Keratinocyte (primary cell): ENCODE data around the gene FAM118B. TPM values are rescaled to one million over a fixed set of nuclear protein-coding genes. Genes with fewer than 3 reads are reported as not detected.

Experiments
- DNase-seq: peaks from one replicate; pipeline ENCODE4 v3.0.0-alpha.2; 2011; ENCODE audit warnings: low read depth, missing footprints, low spot score
- FAIRE-seq: peaks from 2 replicates; lab custom pipeline; 2011; peaks lifted over from hg19 to GRCh38; lab: Jason Lieb, UNC
- H2AFZ ChIP-seq: 2 replicates; pipeline ENCODE4 v1.6.0; 2012; ENCODE audit warnings: low read length, control low read depth, inconsistent platforms; ENCODE audit not compliant: control insufficient read depth
- H3K27ac ChIP-seq: 2 replicates; pipeline ENCODE4 v1.5.1; 2011; ENCODE audit warnings: low read length; ENCODE audit not compliant: control insufficient read depth, insufficient read depth
- H3K27me3 ChIP-seq: 3 replicates; pipeline ENCODE4 v1.6.0; 2011; ENCODE audit warnings: low read length; ENCODE audit not compliant: control insufficient read depth, insufficient read depth; ENCODE audit errors: extremely low read depth
- H3K36me3 ChIP-seq, 2 experiments: 2 replicates in 1 of 2; 3 replicates in 1 of 2; pipeline ENCODE4 v1.5.1; 2011; ENCODE audit warnings: low read length in 2 of 2, mild to moderate bottlenecking in 1 of 2; ENCODE audit not compliant: control insufficient read depth in 2 of 2, insufficient read depth in 2 of 2; ENCODE audit errors: extremely low read depth in 1 of 2
- H3K4me1 ChIP-seq: 3 replicates; pipeline ENCODE4 v1.5.1; 2011; ENCODE audit warnings: low read length; ENCODE audit not compliant: control insufficient read depth, insufficient read depth; ENCODE audit errors: extremely low read depth
- H3K4me2 ChIP-seq: 3 replicates; pipeline ENCODE4 v1.6.0; 2011; ENCODE audit warnings: low read depth, low read length; ENCODE audit not compliant: control insufficient read depth, insufficient read depth; ENCODE audit errors: extremely low read depth
- H3K4me3 ChIP-seq, 3 experiments: fragments of 200-600 bp in 1 of 3; sonication (generic) in 1 of 3; 2 replicates in 2 of 3; 3 replicates in 1 of 3; pipeline ENCODE4 v1.5.1; 2011 to 2016; ENCODE audit warnings: low read length in 3 of 3, mild to moderate bottlenecking in 3 of 3, control low read depth in 2 of 3, inconsistent platforms in 1 of 3, low read depth in 1 of 3, mixed read lengths in 1 of 3, mixed run types in 1 of 3, moderate library complexity in 1 of 3; ENCODE audit not compliant: control insufficient read depth in 2 of 3, insufficient read depth in 2 of 3; ENCODE audit errors: extremely low read depth in 1 of 3
- H3K79me2 ChIP-seq: 2 replicates; pipeline ENCODE4 v1.6.0; 2012; ENCODE audit warnings: low read length; ENCODE audit not compliant: control insufficient read depth, insufficient read depth
- H3K9ac ChIP-seq: 3 replicates; pipeline ENCODE4 v1.6.0; 2011; ENCODE audit warnings: low read length; ENCODE audit not compliant: control insufficient read depth, insufficient read depth; ENCODE audit errors: extremely low read depth
- H3K9me1 ChIP-seq: 3 replicates; pipeline ENCODE4 v1.6.0; 2011; ENCODE audit warnings: low read length; ENCODE audit not compliant: control insufficient read depth, insufficient read depth; ENCODE audit errors: extremely low read depth
- H3K9me3 ChIP-seq: 2 replicates; pipeline ENCODE4 v1.5.1; 2012; ENCODE audit warnings: low read depth, low read length; ENCODE audit not compliant: control insufficient read depth
- H4K20me1 ChIP-seq: 3 replicates; pipeline ENCODE4 v1.6.0; 2011; ENCODE audit warnings: low read length; ENCODE audit not compliant: control insufficient read depth, insufficient read depth; ENCODE audit errors: extremely low read depth
- EZH2 ChIP-seq: IDR thresholded peaks from one replicate; pipeline ENCODE4 v1.6.1; 2012; ENCODE audit warnings: inconsistent platforms, mild to moderate bottlenecking, low read length, moderate library complexity
- dilution Hi-C: fragments of 300-500 bp; cut with MboI; formaldehyde crosslinking; loops from one replicate; pipeline ENCODE4 v1.7.0; 2020; ENCODE audit warnings: low sequenced_read_pairs; ENCODE audit not compliant: extremely low pct_ligation_motif_present
- polyA plus RNA-seq, 5 experiments: library from polyadenylated mRNA; depleted of rRNA in 3 of 5; stranded (reverse) in 3 of 5; stranded (forward) in 1 of 5; unstranded in 1 of 5; fragments of >200 nt; gene quantifications; 1 replicate in 1 of 5; 2 replicates in 3 of 5; 3 replicates in 1 of 5; pipeline versions ENCODE4 v1.2.1 to v1.2.3, GENCODE V29; 2011 to 2012; ENCODE audit warnings: missing spikeins in 2 of 5, low read depth in 1 of 5, low replicate concordance in 1 of 5
- TF ChIP-seq, protein P1 (sequence below), 3 experiments: IDR thresholded peaks in 1 of 3; conservative IDR thresholded peaks in 1 of 3; optimal IDR thresholded peaks in 1 of 3; 2 replicates in 2 of 3; 3 replicates in 1 of 3; pipeline versions ENCODE3 to v1.5.1; 2011; ENCODE audit warnings: low read length in 3 of 3, mild to moderate bottlenecking in 3 of 3, moderate library complexity in 2 of 3, control low read depth in 1 of 3, inconsistent platforms in 1 of 3; ENCODE audit not compliant: insufficient read depth in 2 of 3; ENCODE audit errors: extremely low read depth in 1 of 3

Gene FAM118B
- polyA plus RNA-seq, 1 donor (not counting 4 experiments of a cell fraction or from before 2014, with no cell fraction given), result 32.0 TPM

DNA sequence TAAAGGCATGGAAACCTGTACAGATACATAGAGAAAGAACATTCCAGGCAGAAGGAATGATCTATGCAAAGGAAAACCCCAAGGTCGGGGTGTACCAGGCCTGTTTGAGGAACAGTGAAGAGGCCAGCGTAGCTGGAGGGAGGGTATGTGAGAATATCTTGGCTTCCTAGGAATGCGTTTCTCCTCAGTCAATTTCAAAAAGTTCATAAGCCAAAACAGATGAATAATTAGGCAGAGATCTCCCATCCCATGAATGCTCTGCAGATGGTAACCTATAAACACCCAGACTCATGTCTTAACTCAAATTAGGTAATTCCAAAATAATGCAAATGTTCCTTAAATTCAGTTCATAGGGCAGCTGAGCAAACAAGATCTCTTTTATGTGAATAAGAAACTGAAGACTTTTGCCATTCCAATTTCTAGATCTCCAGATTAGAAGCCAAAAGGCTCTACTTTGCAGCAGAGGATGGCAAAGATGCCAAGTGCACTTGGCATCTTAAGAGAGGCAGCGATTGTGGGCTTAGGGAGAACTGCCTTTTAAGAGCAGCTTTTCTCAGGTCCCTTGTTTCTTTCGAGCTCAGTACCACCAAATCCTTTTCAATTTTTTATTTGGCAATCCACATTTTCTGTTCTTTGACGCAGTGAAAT, 13.2 kb downstream of the FAM118B start:
- H3K9me1 ChIP-seq, result no peaks in the 10 kb centered on the region
- no peak overlapping the region for H3K4me2 ChIP-seq
- H3K4me1 ChIP-seq, result no peaks in the 10 kb centered on the region
- peaks cover 21% of the 10 kb centered on the region for H3K79me2 ChIP-seq
- no peaks in the 10 kb centered on the region for H3K27me3 ChIP-seq
- no peak overlapping the region for H2AFZ ChIP-seq
- H3K9ac ChIP-seq, result no peak overlapping the region
- no peaks in the 10 kb centered on the region for H4K20me1 ChIP-seq
- FAIRE-seq, result no peak
- TF ChIP-seq EZH2, result no peak
- TF ChIP-seq, protein P1, sequence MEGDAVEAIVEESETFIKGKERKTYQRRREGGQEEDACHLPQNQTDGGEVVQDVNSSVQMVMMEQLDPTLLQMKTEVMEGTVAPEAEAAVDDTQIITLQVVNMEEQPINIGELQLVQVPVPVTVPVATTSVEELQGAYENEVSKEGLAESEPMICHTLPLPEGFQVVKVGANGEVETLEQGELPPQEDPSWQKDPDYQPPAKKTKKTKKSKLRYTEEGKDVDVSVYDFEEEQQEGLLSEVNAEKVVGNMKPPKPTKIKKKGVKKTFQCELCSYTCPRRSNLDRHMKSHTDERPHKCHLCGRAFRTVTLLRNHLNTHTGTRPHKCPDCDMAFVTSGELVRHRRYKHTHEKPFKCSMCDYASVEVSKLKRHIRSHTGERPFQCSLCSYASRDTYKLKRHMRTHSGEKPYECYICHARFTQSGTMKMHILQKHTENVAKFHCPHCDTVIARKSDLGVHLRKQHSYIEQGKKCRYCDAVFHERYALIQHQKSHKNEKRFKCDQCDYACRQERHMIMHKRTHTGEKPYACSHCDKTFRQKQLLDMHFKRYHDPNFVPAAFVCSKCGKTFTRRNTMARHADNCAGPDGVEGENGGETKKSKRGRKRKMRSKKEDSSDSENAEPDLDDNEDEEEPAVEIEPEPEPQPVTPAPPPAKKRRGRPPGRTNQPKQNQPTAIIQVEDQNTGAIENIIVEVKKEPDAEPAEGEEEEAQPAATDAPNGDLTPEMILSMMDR (optimal IDR thresholded peaks at IDR 0.05 in 1 of 3, IDR thresholded peaks at IDR 0.05 in 1 of 3, conservative IDR thresholded peaks at IDR 0.05 in 1 of 3; ENCODE audit: extremely low read depth in 1 of 3, insufficient read depth in 2 of 3, low read length in 3 of 3), result no peak
- DNase-seq, result no peak
- no peak overlapping the region for H3K4me3 ChIP-seq
- peaks cover 0 to 2% of the 10 kb centered on the region in 2 experiments for H3K36me3 ChIP-seq
- dilution Hi-C loops, result loop anchor here (25.0 kb wide), 1 partner anchor 287 kb away; the partner anchor contains the start of gene VSIG10L2
- H3K27ac ChIP-seq, result no peak overlapping the region
- H3K9me3 ChIP-seq, result no peaks in the 10 kb centered on the region

- FAIRE-seq, result no peak
- dilution Hi-C loops, result no loop called here
- H3K79me2 ChIP-seq, result peaks cover 17% of the 10 kb centered on the region
Measured at GRCh38 chr11:126225295-126225665, 13.7 kb downstream of the FAM118B start.

More at GRCh38 chr11:126225295-126225665, 13.7 kb downstream of the FAM118B start:
- H3K9me3 ChIP-seq, result no peaks in the 10 kb centered on the region
- H3K4me3 ChIP-seq, result no peak overlapping the region
- DNase-seq, result no peak
- TF ChIP-seq, protein P1 (optimal IDR thresholded peaks at IDR 0.05 in 1 of 3, IDR thresholded peaks at IDR 0.05 in 1 of 3, conservative IDR thresholded peaks at IDR 0.05 in 1 of 3; ENCODE audit: extremely low read depth in 1 of 3, insufficient read depth in 2 of 3, low read length in 3 of 3), result no peak
- TF ChIP-seq EZH2, result no peak
- H3K4me1 ChIP-seq, result no peaks in the 10 kb centered on the region
- H4K20me1 ChIP-seq, result no peaks in the 10 kb centered on the region
- H3K9ac ChIP-seq, result no peak overlapping the region
- no peak overlapping the region for H2AFZ ChIP-seq
- H3K9me1 ChIP-seq, result no peaks in the 10 kb centered on the region
- peaks cover 0 to 2% of the 10 kb centered on the region in 2 experiments for H3K36me3 ChIP-seq
- no peak overlapping the region for H3K27ac ChIP-seq
- H3K27me3 ChIP-seq, result no peaks in the 10 kb centered on the region
- no peak overlapping the region for H3K4me2 ChIP-seq
